HEK293 (cell line): ENCODE data around the gene SH3BGR.

Experiments used
- IKZF3 ChIP-seq: fragments of 450-650 bp; IDR thresholded peaks from 2 replicates; pipeline ENCODE4 v1.5.0; 2018; ENCODE audit warnings: missing biosample characterization, mild to moderate bottlenecking, missing genetic modification characterization, moderate library complexity
- INSM2 ChIP-seq: fragments of 450-650 bp; formaldehyde crosslinking; IDR thresholded peaks from 2 replicates; pipeline ENCODE4 v1.5.1; 2016; ENCODE audit warnings: missing biosample characterization, missing genetic modification characterization
- KLF10 ChIP-seq: fragments of 450-650 bp; IDR thresholded peaks from 2 replicates; pipeline ENCODE4 v1.5.1; 2018; ENCODE audit warnings: missing biosample characterization, mild to moderate bottlenecking, missing genetic modification characterization
- MYNN ChIP-seq: fragments of 450-650 bp; formaldehyde crosslinking; IDR thresholded peaks from 2 replicates; pipeline ENCODE4 v1.5.1; 2016; ENCODE audit warnings: missing biosample characterization, missing genetic modification characterization, borderline replicate concordance
- PATZ1 ChIP-seq: fragments of 450-650 bp; formaldehyde crosslinking; IDR thresholded peaks from 2 replicates; pipeline ENCODE4 v1.5.1; 2016; ENCODE audit warnings: missing biosample characterization, missing genetic modification characterization
- PRDM1 ChIP-seq: fragments of 450-650 bp; formaldehyde crosslinking; IDR thresholded peaks from 2 replicates; pipeline ENCODE4; 2016; ENCODE audit warnings: missing biosample characterization, missing genetic modification characterization
- PRDM2 ChIP-seq: fragments of 450-650 bp; formaldehyde crosslinking; IDR thresholded peaks from 2 replicates; pipeline ENCODE4 v1.5.1; 2016; ENCODE audit warnings: missing biosample characterization, missing genetic modification characterization, borderline replicate concordance
- PRDM4 ChIP-seq: fragments of 450-650 bp; formaldehyde crosslinking; IDR thresholded peaks from 2 replicates; pipeline ENCODE4 v1.5.1; 2017; ENCODE audit warnings: missing biosample characterization, missing genetic modification characterization
- SP3 ChIP-seq: fragments of 450-650 bp; formaldehyde crosslinking; IDR thresholded peaks from 2 replicates; pipeline ENCODE4 v1.5.1; 2016; ENCODE audit warnings: missing biosample characterization, missing genetic modification characterization
- ZBTB10 ChIP-seq: fragments of 450-650 bp; formaldehyde crosslinking; IDR thresholded peaks from 2 replicates; pipeline ENCODE4 v1.5.1; 2016; ENCODE audit warnings: missing biosample characterization, missing genetic modification characterization
- ZBTB44 ChIP-seq: fragments of 450-650 bp; IDR thresholded peaks from 2 replicates; pipeline ENCODE4 v1.5.1; 2018; ENCODE audit warnings: missing biosample characterization, mild to moderate bottlenecking, missing genetic modification characterization
- ZBTB48 ChIP-seq: fragments of 450-650 bp; formaldehyde crosslinking; IDR thresholded peaks from 2 replicates; pipeline ENCODE4 v1.5.1; 2016; ENCODE audit warnings: missing biosample characterization, missing genetic modification characterization
- ZIC2 ChIP-seq: fragments of 450-650 bp; formaldehyde crosslinking; IDR thresholded peaks from 2 replicates; pipeline ENCODE4 v1.5.1; 2016; ENCODE audit warnings: missing biosample characterization, missing genetic modification characterization
- ZNF350 ChIP-seq: fragments of 450-650 bp; formaldehyde crosslinking; IDR thresholded peaks from 2 replicates; pipeline ENCODE4 v1.5.0; 2017; ENCODE audit warnings: missing biosample characterization, mild to moderate bottlenecking, missing genetic modification characterization
- ZNF394 ChIP-seq: fragments of 450-650 bp; formaldehyde crosslinking; IDR thresholded peaks from 2 replicates; pipeline ENCODE4 v1.5.1; 2016; ENCODE audit warnings: missing biosample characterization, missing genetic modification characterization, mild to moderate bottlenecking, moderate library complexity, borderline replicate concordance
- ZNF426 ChIP-seq: fragments of 450-650 bp; formaldehyde crosslinking; IDR thresholded peaks from 2 replicates; pipeline ENCODE4 v1.5.1; 2017; ENCODE audit warnings: missing biosample characterization, missing genetic modification characterization, mild to moderate bottlenecking, inconsistent platforms, moderate library complexity
- ZNF488 ChIP-seq: fragments of 450-650 bp; formaldehyde crosslinking; IDR thresholded peaks from 2 replicates; pipeline ENCODE4 v1.5.1; 2016; ENCODE audit warnings: missing biosample characterization, missing genetic modification characterization
- ZNF596 ChIP-seq: fragments of 450-650 bp; IDR thresholded peaks from 2 replicates; pipeline ENCODE4 v1.5.0; 2018; ENCODE audit warnings: missing biosample characterization, mild to moderate bottlenecking, missing genetic modification characterization, moderate library complexity
- ZNF626 ChIP-seq: fragments of 450-650 bp; sonication (Bioruptor Pico); formaldehyde crosslinking; IDR thresholded peaks from 2 replicates; pipeline ENCODE4 v1.5.1; 2018; ENCODE audit warnings: missing biosample characterization, missing genetic modification characterization, inconsistent platforms
- ZNF747 ChIP-seq: fragments of 450-650 bp; formaldehyde crosslinking; IDR thresholded peaks from 2 replicates; pipeline ENCODE4 v1.5.1; 2016; ENCODE audit warnings: missing biosample characterization, missing genetic modification characterization

SH3BGR gene

GRCh38 chr21:39451332-39452206 lies at the start of gene SH3BGR (continued):
- 0 out of 2 replicates have a peak, but pooled peaks have one; percentile 38 for TF ChIP-seq ZNF350 (tag by site-specific recombination)
- no peak for TF ChIP-seq KLF10 (tag by site-specific recombination)
- no peak for TF ChIP-seq ZNF426 (tag by site-specific recombination)
- TF ChIP-seq ZNF488 (tag by site-specific recombination) = no peak
- TF ChIP-seq ZIC2 (tag by site-specific recombination) = peak; percentile 44
- TF ChIP-seq PATZ1 (tag by site-specific recombination) = peak; percentile 80
- peak; percentile 41 for TF ChIP-seq SP3 (tag by site-specific recombination)
- TF ChIP-seq ZNF747 (tag by site-specific recombination) = no peak
- no peak for TF ChIP-seq ZBTB10 (tag by site-specific recombination)
- no peak for TF ChIP-seq ZBTB44 (tag by site-specific recombination)
- peak; percentile 62; the same call in 1 of the 2 replicates for TF ChIP-seq ZNF394 (tag by site-specific recombination)
- TF ChIP-seq IKZF3 (tag by site-specific recombination) = peak; percentile 65; the same call in 1 of the 2 replicates
- TF ChIP-seq PRDM2 (tag by site-specific recombination) = no peak
- peak; percentile 79; the same call in 1 of the 2 replicates for TF ChIP-seq MYNN
- TF ChIP-seq PRDM1 = no peak
- no peak for TF ChIP-seq ZNF596 (tag by site-specific recombination)
- no peak for TF ChIP-seq ZNF626 (tag by site-specific recombination)
- peak; percentile 78 for TF ChIP-seq PRDM4
- TF ChIP-seq INSM2 = no peak
- peak; percentile 91 for TF ChIP-seq ZBTB48 (tag by site-specific recombination)
